ENCODE data around the gene ATXN2. TPM values are rescaled to one million over a fixed set of nuclear protein-coding genes. Genes with fewer than 3 reads are reported as not detected.
A peak's percentile ranks its signal among the peaks of the same experiment; 100 is the strongest.

The ATXN2 gene
- total RNA-seq, 3 donors from 2014 or later: 49.9 to 82.5 (median 55.4) TPM

- peak in 1 of 3 donors; percentile 48 for DNase-seq
- intact Hi-C loops (cut with DNase I, micrococcal nuclease): loop anchor here in 1 of 2 donors (5.0 kb wide), 1 partner anchor 45 kb away; no protein-coding TSS in a partner anchor
- ATAC-seq: peak; percentile 39
- H3K9me3 ChIP-seq: no peaks in the 10 kb centered on the region
- H3K36me3 ChIP-seq (ENCODE audit: low read depth): no peaks in the 10 kb centered on the region
- peaks cover 51% of the 10 kb centered on the region for H3K4me1 ChIP-seq (ENCODE audit: low read depth)
- TF ChIP-seq, protein P1, sequence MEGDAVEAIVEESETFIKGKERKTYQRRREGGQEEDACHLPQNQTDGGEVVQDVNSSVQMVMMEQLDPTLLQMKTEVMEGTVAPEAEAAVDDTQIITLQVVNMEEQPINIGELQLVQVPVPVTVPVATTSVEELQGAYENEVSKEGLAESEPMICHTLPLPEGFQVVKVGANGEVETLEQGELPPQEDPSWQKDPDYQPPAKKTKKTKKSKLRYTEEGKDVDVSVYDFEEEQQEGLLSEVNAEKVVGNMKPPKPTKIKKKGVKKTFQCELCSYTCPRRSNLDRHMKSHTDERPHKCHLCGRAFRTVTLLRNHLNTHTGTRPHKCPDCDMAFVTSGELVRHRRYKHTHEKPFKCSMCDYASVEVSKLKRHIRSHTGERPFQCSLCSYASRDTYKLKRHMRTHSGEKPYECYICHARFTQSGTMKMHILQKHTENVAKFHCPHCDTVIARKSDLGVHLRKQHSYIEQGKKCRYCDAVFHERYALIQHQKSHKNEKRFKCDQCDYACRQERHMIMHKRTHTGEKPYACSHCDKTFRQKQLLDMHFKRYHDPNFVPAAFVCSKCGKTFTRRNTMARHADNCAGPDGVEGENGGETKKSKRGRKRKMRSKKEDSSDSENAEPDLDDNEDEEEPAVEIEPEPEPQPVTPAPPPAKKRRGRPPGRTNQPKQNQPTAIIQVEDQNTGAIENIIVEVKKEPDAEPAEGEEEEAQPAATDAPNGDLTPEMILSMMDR (IDR thresholded peaks at IDR 0.05): no peak
- H3K4me3 ChIP-seq: no peak overlapping the region
Observed at GRCh38 chr12:111446631-111447570, 152.2 kb downstream of the ATXN2 start.

DNA sequence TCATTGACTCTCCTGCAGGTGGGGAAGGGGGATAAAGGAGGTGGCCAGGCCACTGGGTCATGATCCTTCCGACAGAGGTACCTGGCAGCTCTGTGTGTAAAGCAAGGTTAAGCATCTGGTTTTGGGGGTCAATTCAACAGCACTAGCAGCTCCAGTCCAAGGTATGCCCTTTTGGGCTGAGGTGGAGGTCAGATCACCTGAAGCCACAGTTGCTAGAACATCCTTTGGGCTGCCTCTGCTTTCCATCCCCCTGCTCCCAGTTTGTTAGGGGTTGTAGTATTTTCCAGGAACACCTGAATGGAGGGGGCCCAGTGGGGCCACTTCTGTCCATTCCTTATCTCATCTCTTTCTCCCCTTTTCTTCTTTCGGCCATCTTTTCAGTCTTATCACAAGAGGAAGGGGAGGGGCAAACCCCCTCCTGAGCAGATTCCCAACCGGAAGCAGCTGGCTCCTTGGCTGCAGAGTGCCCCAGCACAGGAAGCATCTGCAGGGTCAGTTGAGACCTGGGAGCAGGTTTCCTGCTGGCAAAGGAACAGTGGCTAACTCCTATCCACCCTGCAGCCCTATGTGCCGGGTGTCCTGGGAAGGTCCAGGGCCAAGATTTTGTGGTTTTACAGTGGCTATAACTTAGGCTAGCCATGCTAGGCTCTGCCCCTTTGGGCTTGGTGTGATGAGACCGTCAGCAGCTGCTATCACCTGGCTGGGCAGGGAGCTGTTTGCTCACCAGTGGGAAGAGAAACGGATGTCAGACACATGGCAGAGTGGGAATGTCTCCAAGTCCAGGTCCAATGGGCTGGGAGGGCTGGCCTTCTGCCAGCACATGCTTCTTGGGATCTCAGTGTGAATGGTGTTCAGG lies 153.2 kb downstream of the ATXN2 start:
- ATAC-seq (peak; percentile 66), DNase-seq (peak; percentile 71 to 75 (median 73))
- peaks cover 54% of the 10 kb centered on the region for H3K4me1 ChIP-seq (ENCODE audit: low read depth)
- H3K9me3 ChIP-seq: no peaks in the 10 kb centered on the region
- TF ChIP-seq, protein P1 (IDR thresholded peaks at IDR 0.05): no peak
- intact Hi-C loops (cut with DNase I, micrococcal nuclease): loop anchor here in 1 of 2 donors (5.0 kb wide), 1 partner anchor 44 kb away; no protein-coding TSS in a partner anchor
- no peak overlapping the region for H3K4me3 ChIP-seq
- no peaks in the 10 kb centered on the region for H3K36me3 ChIP-seq (ENCODE audit: low read depth)

DNA sequence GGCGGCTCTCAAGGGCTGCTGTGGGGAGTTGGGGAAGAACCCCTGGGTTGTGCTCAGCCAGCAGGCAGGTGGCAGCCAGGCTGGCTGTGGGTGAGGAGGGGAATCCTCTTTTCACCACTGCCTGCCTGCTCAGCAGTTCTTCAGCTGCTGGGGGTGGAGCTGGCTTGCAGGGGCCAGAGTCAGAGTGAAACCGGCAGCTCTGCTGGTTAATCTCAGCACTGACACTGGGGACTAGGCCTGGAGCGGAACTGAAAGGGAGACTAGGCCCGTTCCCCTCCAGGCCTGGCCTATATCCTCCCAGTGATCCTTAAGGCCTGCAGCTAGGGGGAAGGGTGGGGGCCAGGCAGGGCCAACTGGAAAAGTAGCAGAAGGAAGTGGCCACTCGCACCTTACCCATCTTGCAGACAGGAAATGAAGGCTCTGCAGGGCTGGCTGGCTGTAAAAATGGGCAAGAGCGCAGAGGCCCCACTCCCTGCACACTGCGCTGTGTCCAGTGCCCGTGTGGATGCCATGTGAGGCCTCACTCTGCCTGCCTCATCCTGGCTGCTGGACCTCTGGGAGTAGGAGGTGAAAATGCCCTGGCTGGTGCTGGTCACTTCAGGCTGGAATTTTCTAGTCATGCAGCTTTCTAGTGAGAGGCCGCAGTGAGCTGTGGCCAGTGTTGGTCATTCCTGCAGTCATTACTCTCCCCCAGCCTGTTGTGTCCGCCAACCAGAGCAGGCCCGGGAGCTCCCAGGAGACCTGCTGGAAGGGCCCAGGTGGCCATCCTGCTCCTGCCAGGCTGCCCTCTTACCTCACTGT lies 154.0 kb downstream of the ATXN2 start:
- Histone ChIP-seq H3K4me3 (no peak overlapping the region), H3K9me3 (no peaks in the 10 kb centered on the region), H3K4me1 (ENCODE audit: low read depth) (peaks cover 54% of the 10 kb centered on the region), H3K36me3 (ENCODE audit: low read depth) (no peaks in the 10 kb centered on the region)
- ATAC-seq: peak; percentile 57
- DNase-seq: peak; percentile 66 to 86 (median 68)
- intact Hi-C loops (cut with DNase I, micrococcal nuclease): loop anchor here in 1 of 2 donors (5.0 kb wide), 1 partner anchor 43 kb away; no protein-coding TSS in a partner anchor
- TF ChIP-seq, protein P1 (IDR thresholded peaks at IDR 0.05): no peak

DNA sequence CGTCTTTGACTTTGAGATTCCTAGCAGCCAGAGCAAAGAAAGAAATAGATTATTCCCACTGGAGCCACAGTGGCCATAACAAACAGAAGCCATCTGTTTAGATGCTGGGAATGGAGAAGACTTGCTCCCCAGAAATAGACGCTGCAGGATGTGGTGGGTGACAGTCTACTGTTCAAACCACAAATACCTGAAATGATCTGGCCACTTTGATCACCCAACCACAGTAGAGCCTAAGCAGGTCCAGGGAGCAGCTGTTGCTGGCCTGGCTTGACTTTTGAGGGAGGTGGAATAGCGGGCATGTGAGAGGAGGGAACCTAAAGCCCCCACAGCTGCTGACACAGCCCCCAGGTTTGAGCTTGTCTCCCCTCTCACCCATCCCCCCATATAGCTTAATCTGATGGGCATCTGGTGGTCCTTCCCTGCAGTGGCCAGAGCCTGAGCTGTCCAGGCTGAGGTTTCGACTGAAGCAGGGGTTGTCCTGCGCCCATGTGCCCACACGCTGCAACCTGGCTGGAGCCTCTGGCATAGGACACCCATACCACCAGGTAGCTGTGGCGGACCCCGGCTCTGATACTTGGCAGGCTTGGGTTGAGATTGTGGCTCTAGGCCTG lies 154.7 kb downstream of the ATXN2 start:
- TF ChIP-seq, protein P1 (IDR thresholded peaks at IDR 0.05): no peak
- Histone ChIP-seq H3K36me3 (ENCODE audit: low read depth) (no peaks in the 10 kb centered on the region), H3K4me1 (ENCODE audit: low read depth) (peaks cover 54% of the 10 kb centered on the region), H3K9me3 (no peaks in the 10 kb centered on the region), H3K4me3 (no peak overlapping the region)
- peak in 1 of 3 donors; percentile 5 for DNase-seq
- intact Hi-C loops (cut with DNase I, micrococcal nuclease): no loop called here
- no peak for ATAC-seq

Data from mucosa of descending colon (tissue), 3 donors.